Endothelial cell of umbilical vein (primary cell): ENCODE data around the gene COQ7. TPM values are rescaled to one million over a fixed set of nuclear protein-coding genes. Genes with fewer than 3 reads are reported as not detected.

Source experiments
- BruUV-seq: library from RNA; stranded (reverse); fragments of 400-500 nt; replicated peaks from 2 replicates; lab custom pipeline; 2021; lab: Mats Ljungman, UMichigan
- CTCF ChIA-PET: fragments of 300-600, 350-600 bp; sonication (Branson Sonifier 250); formaldehyde crosslinking; loops from one replicate; lab custom pipeline; 2021; ENCODE audit warnings: antibody characterized with exemption, inconsistent platforms; lab: Charles Lee
- POLR2A ChIA-PET: fragments of 300-600, 350-600 bp; sonication (Branson Sonifier 250); formaldehyde crosslinking; loops from one replicate; lab custom pipeline; 2021; ENCODE audit warnings: antibody characterized with exemption, inconsistent platforms; lab: Charles Lee
- DNase-seq: peaks from one replicate; pipeline ENCODE4 v3.0.0-alpha.2; 2011; ENCODE audit warnings: low read depth, low spot score
- FAIRE-seq: peaks from 2 replicates; lab custom pipeline; 2011; peaks lifted over from hg19 to GRCh38; lab: Jason Lieb, UNC
- H2AFZ ChIP-seq: 2 replicates; pipeline ENCODE4 v1.6.0; 2012; ENCODE audit warnings: low read depth, low read length, control low read depth, inconsistent platforms
- H3K27ac ChIP-seq: 2 replicates; pipeline ENCODE4 v1.5.1; 2011; ENCODE audit warnings: low read depth, mild to moderate bottlenecking, control low read depth, low read length, moderate library complexity; ENCODE audit not compliant: insufficient read depth
- H3K27me3 ChIP-seq, 2 experiments: 2 replicates each; pipeline versions ENCODE4 v1.6.0 to v1.6.1; 2011; ENCODE audit warnings: low read length in 2 of 2, mixed read lengths in 1 of 2; ENCODE audit not compliant: control insufficient read depth in 2 of 2, insufficient read depth in 2 of 2
- H3K36me3 ChIP-seq, 2 experiments: 2 replicates in 1 of 2; 3 replicates in 1 of 2; pipeline ENCODE4 v1.5.1; 2011; ENCODE audit warnings: low read length in 2 of 2, mild to moderate bottlenecking in 1 of 2, moderate library complexity in 1 of 2; ENCODE audit not compliant: control insufficient read depth in 2 of 2, insufficient read depth in 2 of 2; ENCODE audit errors: extremely low read depth in 1 of 2
- H3K4me1 ChIP-seq: 3 replicates; pipeline ENCODE4 v1.5.1; 2011; ENCODE audit warnings: mild to moderate bottlenecking, low read length; ENCODE audit not compliant: control insufficient read depth, insufficient read depth; ENCODE audit errors: extremely low read depth
- H3K4me2 ChIP-seq: 2 replicates; pipeline ENCODE4 v1.6.1; 2011; ENCODE audit warnings: low read length, control low read depth, mixed read lengths; ENCODE audit not compliant: insufficient read depth
- H3K4me3 ChIP-seq, 3 experiments: fragments of 200-600 bp in 1 of 3; sonication (generic), shearing (Covaris generic) in 1 of 3; replicated peaks in 1 of 3; 2 replicates each; pipeline ENCODE4 v1.5.1; 2011 to 2016; ENCODE audit warnings: control low read depth in 3 of 3, low read length in 3 of 3, mild to moderate bottlenecking in 2 of 3, inconsistent platforms in 1 of 3, low read depth in 1 of 3, moderate library complexity in 1 of 3; ENCODE audit not compliant: insufficient read depth in 1 of 3
- H3K79me2 ChIP-seq: 2 replicates; pipeline ENCODE4 v1.6.0; 2012; ENCODE audit warnings: low read length, inconsistent platforms; ENCODE audit not compliant: control insufficient read depth, insufficient read depth
- H3K9ac ChIP-seq: replicated peaks from 2 replicates; pipeline ENCODE3; 2011; ENCODE audit warnings: low read length, control low read depth; ENCODE audit not compliant: insufficient read depth; ENCODE audit errors: extremely low read depth
- H3K9me1 ChIP-seq: replicated peaks from 3 replicates; pipeline ENCODE4 v1.6.0; 2011; ENCODE audit warnings: mild to moderate bottlenecking, low read length; ENCODE audit not compliant: control insufficient read depth, insufficient read depth; ENCODE audit errors: extremely low read depth
- H3K9me3 ChIP-seq: replicated peaks from 2 replicates; pipeline ENCODE4 v1.5.1; 2012; ENCODE audit warnings: low read length, inconsistent platforms; ENCODE audit not compliant: control insufficient read depth, insufficient read depth
- H4K20me1 ChIP-seq: replicated peaks from 2 replicates; pipeline ENCODE3; 2011; ENCODE audit warnings: mild to moderate bottlenecking, low read length; ENCODE audit not compliant: control insufficient read depth, insufficient read depth; ENCODE audit errors: extremely low read depth
- CTCF ChIP-seq, 2 donors: IDR thresholded peaks; 1 replicate in 1 of 2; 2 replicates in 1 of 2; pipeline ENCODE4 v1.5.1; 2011; ENCODE audit warnings: low read length in 2 of 2, mild to moderate bottlenecking in 2 of 2, moderate library complexity in 2 of 2, control low read depth in 1 of 2, inconsistent platforms in 1 of 2, low read depth in 1 of 2; ENCODE audit not compliant: insufficient read depth in 1 of 2; ENCODE audit errors: extremely low read depth in 1 of 2
- EZH2 ChIP-seq: IDR thresholded peaks from 2 replicates; pipeline ENCODE4 v1.6.1; 2012; ENCODE audit warnings: borderline replicate concordance, low read depth, mild to moderate bottlenecking, moderate library complexity, low read length, inconsistent platforms; ENCODE audit not compliant: severe bottlenecking
- FOS ChIP-seq: IDR thresholded peaks from 2 replicates; pipeline ENCODE4 v1.6.1; 2011; ENCODE audit warnings: mild to moderate bottlenecking, low read length, moderate library complexity, borderline replicate concordance; ENCODE audit not compliant: insufficient read depth
- GATA2 ChIP-seq: IDR thresholded peaks from 2 replicates; pipeline ENCODE4 v1.7.0; 2011; ENCODE audit warnings: low read depth, mild to moderate bottlenecking, moderate library complexity, mixed read lengths, low read length; ENCODE audit not compliant: insufficient read length, insufficient read depth
- JUN ChIP-seq: IDR thresholded peaks from 2 replicates; pipeline ENCODE4 v1.6.1; 2011; ENCODE audit warnings: borderline replicate concordance, low read depth; ENCODE audit not compliant: insufficient read length, insufficient read depth
- MAX ChIP-seq: IDR thresholded peaks from 2 replicates; pipeline ENCODE4 v1.6.1; 2011; ENCODE audit not compliant: insufficient read depth, insufficient read length
- MYC ChIP-seq: IDR thresholded peaks from one replicate; pipeline ENCODE4 v1.6.1; 2011; ENCODE audit warnings: mild to moderate bottlenecking, low read depth, low read length
- POLR2A ChIP-seq: IDR thresholded peaks from 2 replicates; pipeline ENCODE4 v1.6.1; 2012; ENCODE audit warnings: low read depth, mild to moderate bottlenecking, control low read depth, low read length
- POLR2AphosphoS5 ChIP-seq: IDR thresholded peaks from 2 replicates; pipeline ENCODE4 v1.6.1; 2012; ENCODE audit warnings: low read depth, mild to moderate bottlenecking, control low read depth, low read length, moderate library complexity; ENCODE audit not compliant: insufficient read depth
- dilution Hi-C: fragments of 300-500 bp; cut with MboI; formaldehyde crosslinking; loops from one replicate; pipeline ENCODE4 v1.15.0; 2019; ENCODE audit warnings: low sequenced_read_pairs; ENCODE audit not compliant: extremely low pct_ligation_motif_present
- intact Hi-C: fragments of 100-400 bp; cut with micrococcal nuclease; formaldehyde crosslinking; loops from one replicate; pipeline ENCODE4 v1.10.0; 2022
- polyA plus RNA-seq, 4 experiments: library from polyadenylated mRNA; depleted of rRNA in 3 of 4; stranded (reverse) in 3 of 4; unstranded in 1 of 4; fragments of >200 nt; gene quantifications; 2 replicates each; pipeline versions ENCODE4 v1.2.1 to v1.2.3, GENCODE V29; 2011 to 2012; ENCODE audit warnings: missing spikeins in 1 of 4
- total RNA-seq: library from RNA; stranded (reverse); gene quantifications from 2 replicates; pipeline ENCODE4 v1.2.3, GENCODE V29; 2021

COQ7 gene
- total and polyA plus RNA-seq, 2 donors (not counting 3 experiments of a cell fraction or from before 2014, with no cell fraction given), result 12.9 to 24.2 TPM

- peaks cover 38% of the 10 kb centered on the region for H3K4me1 ChIP-seq
- no peaks in the 10 kb centered on the region for H3K27me3 ChIP-seq
- H4K20me1 ChIP-seq, result no peaks in the 10 kb centered on the region
- H3K36me3 ChIP-seq, result peaks cover 4 to 8% of the 10 kb centered on the region in 2 experiments
- H3K4me2 ChIP-seq, result peak within 1 kb of the TSS; percentile 72
- H2AFZ ChIP-seq, result peak within 1 kb of the TSS; percentile 64
- POLR2A ChIA-PET, result interaction anchor here (0.6 to 2.1 kb wide), 4 partner anchors 19 to 27 kb away, joined by 3 to 15 read pairs (median 4); no protein-coding TSS in a partner anchor
- TF ChIP-seq EZH2, result no peak
- peak; percentile 76 for TF ChIP-seq POLR2A
- no peak for TF ChIP-seq CTCF (IDR thresholded peaks at IDR 0.05; ENCODE audit: extremely low read depth in 1 of 2, insufficient read depth in 1 of 2, low read depth in 1 of 2, low read length in 2 of 2)
- TF ChIP-seq JUN, result no peak
- peak; percentile 64 for TF ChIP-seq MYC
- TF ChIP-seq POLR2AphosphoS5, result peak; percentile 59
- no peak for TF ChIP-seq GATA2
- TF ChIP-seq MAX, result no peak
- no peak for TF ChIP-seq FOS
- TSS peak; percentile 56 for BruUV-seq
- peak within 1 kb of the TSS; percentile 89 for H3K27ac ChIP-seq
- H3K9me1 ChIP-seq, result no peaks in the 10 kb centered on the region
- H3K9me3 ChIP-seq, result no peaks in the 10 kb centered on the region
- intact Hi-C loops, result loop anchor here (1.0 to 10.0 kb wide), 6 partner anchors 21 to 309 kb away; partner anchors contain the start of gene ARL6IP1
- dilution Hi-C loops, result loop anchor here (25.0 kb wide), 1 partner anchor 326 kb away; the partner anchor contains the start of gene RPS15A
- CTCF ChIA-PET, result interaction anchor here (0.6 to 3.5 kb wide), 10 partner anchors 10 to 312 kb away, joined by 3 to 37 read pairs (median 6); partner anchors contain the start of gene ARL6IP1
- H3K79me2 ChIP-seq, result peaks cover 41% of the 10 kb centered on the region
- FAIRE-seq (peak; percentile 95), DNase-seq (peak; percentile 83)
- peak within 1 kb of the TSS; percentile 88 for H3K9ac ChIP-seq
- H3K4me3 ChIP-seq, result peak within 1 kb of the TSS; percentile 26 to 66 (median 44)
Measured at GRCh38 chr16:19113577-19114358, 46.4 kb downstream of the COQ7 start, which contains the start of gene ITPRIPL2. TSS of gene ITPRIPL2 (plus strand) at chr16:19113964. CDS start at chr16:19114462, 498 bp downstream.
